Activated T-cell treated with anti-CD3 and anti-CD28 coated beads, Interleukin-2, amount 50 U/mL, for 4 hours (primary cell): ENCODE measurements around the gene FBN1. TPM values are rescaled to one million over a fixed set of nuclear protein-coding genes. Genes with fewer than 3 reads are reported as not detected.

ENCODE experiments used
- ATAC-seq, 2 donors: fragments of 200-7000 bp; cut with Tn5 transposase; one replicate each; pipeline ENCODE4 v1.10.0; 2021
- DNase-seq: peaks from one replicate; pipeline ENCODE4 v3.0.0-alpha.2; 2020
- H3K27me3 Mint-ChIP-seq: one replicate; pipeline ENCODE4 v1.8.0; 2021; ENCODE audit warnings: low read depth, mixed read lengths
- H3K36me3 Mint-ChIP-seq: one replicate; pipeline ENCODE4 v1.8.0; 2022; ENCODE audit warnings: mixed read lengths; ENCODE audit not compliant: insufficient read depth
- H3K4me1 Mint-ChIP-seq: one replicate; pipeline ENCODE4 v1.8.0; 2021; ENCODE audit warnings: low read depth, mixed read lengths
- H3K4me3 Mint-ChIP-seq: one replicate; pipeline ENCODE4 v1.8.0; 2021; ENCODE audit warnings: mild to moderate bottlenecking, moderate library complexity, mixed read lengths
- H3K9me3 Mint-ChIP-seq: one replicate; pipeline ENCODE4 v1.8.0; 2021; ENCODE audit warnings: mixed read lengths
- total RNA-seq, 3 donors: library from RNA; stranded (reverse); gene quantifications; one replicate each; pipeline ENCODE4 v1.2.1, GENCODE V29; 2021

FBN1 gene
- total RNA-seq, 3 donors from 2014 or later: 0.22 to 0.38 (median 0.24) TPM

DNA sequence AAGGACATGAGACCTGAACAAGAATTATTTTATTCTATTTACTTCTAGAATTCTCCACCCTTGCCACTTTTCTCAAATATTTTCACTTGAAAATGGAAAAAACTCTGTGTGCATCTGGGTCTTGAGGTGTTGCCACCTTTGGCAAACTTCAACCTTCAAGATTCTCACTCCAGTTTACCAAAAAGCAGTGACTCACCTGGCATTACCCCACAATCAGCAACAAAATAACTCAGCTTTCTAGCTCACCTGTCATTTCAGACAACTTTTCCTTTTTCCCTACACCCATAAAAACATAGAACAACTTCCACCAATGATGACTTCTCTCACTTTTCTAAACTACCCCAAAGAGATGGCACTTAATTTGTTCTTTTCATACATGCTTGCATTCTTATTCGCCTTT, 198.5 kb downstream of the FBN1 start:
- no peak overlapping the region for H3K4me3 Mint-ChIP-seq
- H3K27me3 Mint-ChIP-seq: no peaks in the 10 kb centered on the region
- ATAC-seq (no peak), DNase-seq (no peak)
- H3K9me3 Mint-ChIP-seq: no peaks in the 10 kb centered on the region
- H3K4me1 Mint-ChIP-seq: no peaks in the 10 kb centered on the region
- no peaks in the 10 kb centered on the region for H3K36me3 Mint-ChIP-seq

DNA sequence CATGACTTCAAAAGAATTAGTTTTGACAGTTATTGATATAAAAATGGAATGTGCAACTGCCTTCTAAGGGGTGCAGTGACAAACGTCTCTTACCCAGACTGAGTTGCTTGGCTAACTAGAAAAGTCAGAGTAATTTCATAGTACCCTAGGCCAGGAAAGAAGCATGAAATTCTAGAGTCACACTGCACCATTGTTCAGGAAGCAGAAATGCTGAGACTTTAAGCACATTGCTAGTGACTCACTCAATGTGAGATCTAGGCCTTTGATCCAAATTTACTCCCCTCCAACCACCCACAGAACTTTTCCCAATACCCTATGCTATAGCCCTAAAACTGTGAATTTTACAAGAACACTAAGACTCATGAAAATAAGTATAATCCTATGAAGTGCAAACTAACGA, 203.5 kb downstream of the FBN1 start:
- peaks cover 3% of the 10 kb centered on the region for H3K27me3 Mint-ChIP-seq
- ATAC-seq: no peak
- no peak for DNase-seq
- no peaks in the 10 kb centered on the region for H3K4me1 Mint-ChIP-seq
- H3K9me3 Mint-ChIP-seq: no peaks in the 10 kb centered on the region
- no peak overlapping the region for H3K4me3 Mint-ChIP-seq
- H3K36me3 Mint-ChIP-seq: no peaks in the 10 kb centered on the region

DNA sequence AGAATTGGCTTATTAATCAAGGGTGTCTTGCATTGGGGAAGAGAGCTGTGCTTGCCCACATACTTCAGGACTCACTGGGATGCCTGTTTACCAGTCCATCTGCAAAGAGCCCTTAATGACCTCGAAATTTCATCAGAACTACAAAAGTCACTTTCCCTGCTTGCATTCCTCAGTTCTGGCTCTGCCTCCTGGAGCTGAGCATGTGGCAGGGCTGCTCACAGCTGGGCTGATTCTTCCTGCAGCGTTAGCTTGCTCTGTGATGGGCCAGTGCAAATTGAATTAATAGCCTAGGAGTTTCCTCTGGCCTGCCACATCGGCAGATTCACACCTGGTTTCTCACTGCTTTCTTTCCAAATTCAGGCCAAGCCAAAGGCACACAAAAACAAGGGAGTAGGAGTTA, 205.4 kb downstream of the FBN1 start:
- DNase-seq (no peak), ATAC-seq (no peak)
- no peaks in the 10 kb centered on the region for H3K9me3 Mint-ChIP-seq
- H3K4me1 Mint-ChIP-seq: no peaks in the 10 kb centered on the region
- H3K36me3 Mint-ChIP-seq: no peaks in the 10 kb centered on the region
- H3K27me3 Mint-ChIP-seq: peaks cover 3% of the 10 kb centered on the region
- no peak overlapping the region for H3K4me3 Mint-ChIP-seq

DNA sequence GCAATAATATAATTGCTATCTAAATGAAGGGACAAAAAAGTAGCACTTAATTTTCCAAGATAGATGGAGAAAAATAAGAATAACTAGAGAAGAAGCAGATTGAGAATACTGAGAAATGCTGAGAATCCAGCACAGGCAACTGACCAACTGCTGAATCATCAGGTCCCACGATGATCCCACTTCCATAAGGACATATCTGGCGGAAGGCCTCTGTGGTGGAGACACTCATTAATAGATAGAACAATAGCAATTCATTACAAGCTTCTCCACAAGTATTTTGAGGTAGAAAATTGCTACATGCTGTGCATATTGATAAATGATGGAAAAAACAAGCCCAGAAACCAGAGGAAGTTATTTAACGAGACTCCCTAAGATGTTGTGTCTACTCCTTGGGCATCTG, 208.3 kb downstream of the FBN1 start:
- Mint-ChIP-seq H3K4me3 (no peak overlapping the region), H3K4me1 (no peaks in the 10 kb centered on the region), H3K9me3 (no peaks in the 10 kb centered on the region), H3K36me3 (no peaks in the 10 kb centered on the region), H3K27me3 (peaks cover 3% of the 10 kb centered on the region)
- DNase-seq (no peak), ATAC-seq (no peak)

DNA sequence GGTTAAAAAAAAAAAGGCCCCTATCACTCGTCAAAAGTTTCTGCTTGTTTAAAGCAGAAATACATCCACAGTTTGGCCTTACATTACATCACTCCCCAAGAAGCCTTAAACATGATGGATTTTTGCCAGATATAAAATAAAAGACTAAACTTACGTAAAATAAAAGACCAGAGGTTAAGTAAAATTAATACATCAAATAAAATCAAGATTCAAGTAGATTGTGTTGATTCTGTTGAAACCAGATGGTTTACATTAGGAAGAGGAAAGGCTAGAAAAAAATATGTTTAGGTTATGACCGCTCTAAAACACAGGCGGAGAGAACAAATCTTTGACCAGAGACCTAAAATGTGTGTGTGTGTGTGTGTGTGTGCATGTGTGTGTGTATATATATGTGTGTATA, 210.2 kb downstream of the FBN1 start:
- H3K27me3 Mint-ChIP-seq: peaks cover 3% of the 10 kb centered on the region
- ATAC-seq: no peak
- no peak overlapping the region for H3K4me3 Mint-ChIP-seq
- H3K9me3 Mint-ChIP-seq: no peaks in the 10 kb centered on the region
- H3K4me1 Mint-ChIP-seq: no peaks in the 10 kb centered on the region
- no peak for DNase-seq
- no peaks in the 10 kb centered on the region for H3K36me3 Mint-ChIP-seq

DNA sequence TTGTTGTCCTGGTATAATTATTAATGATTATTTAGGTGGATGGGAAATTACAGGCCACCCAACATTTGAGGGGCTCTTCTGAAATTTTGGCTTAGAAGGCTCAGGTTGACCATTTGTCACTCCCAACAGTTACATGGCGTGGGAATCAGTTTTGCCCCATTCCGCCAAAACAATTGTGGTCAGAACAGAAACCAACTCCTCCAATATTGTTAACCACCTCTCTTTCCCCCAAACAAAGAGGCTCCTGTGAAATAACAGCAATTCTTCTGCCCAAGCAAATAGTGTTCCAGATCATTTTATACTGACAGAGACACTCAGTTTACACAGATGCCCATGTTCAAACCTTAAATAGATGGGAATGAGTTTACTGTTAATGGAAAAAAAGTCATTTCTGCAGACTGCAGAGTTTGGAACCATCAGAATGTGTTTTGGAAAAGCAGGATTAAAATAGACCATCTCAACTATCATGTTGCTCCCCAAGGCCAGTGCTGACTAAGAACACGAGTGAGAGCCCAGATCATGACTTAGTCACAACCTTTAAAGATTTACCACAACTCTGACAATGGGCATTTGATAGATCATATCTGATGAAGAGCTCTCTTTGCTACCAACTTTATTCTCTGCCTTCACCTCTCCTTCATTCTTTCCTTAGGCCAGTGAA, 212.2 kb downstream of the FBN1 start:
- no peaks in the 10 kb centered on the region for H3K4me1 Mint-ChIP-seq
- peaks cover 2% of the 10 kb centered on the region for H3K27me3 Mint-ChIP-seq
- no peaks in the 10 kb centered on the region for H3K9me3 Mint-ChIP-seq
- H3K36me3 Mint-ChIP-seq: no peaks in the 10 kb centered on the region
- no peak overlapping the region for H3K4me3 Mint-ChIP-seq
- peak in 1 of 2 donors; percentile 41 for ATAC-seq
- DNase-seq: no peak

DNA sequence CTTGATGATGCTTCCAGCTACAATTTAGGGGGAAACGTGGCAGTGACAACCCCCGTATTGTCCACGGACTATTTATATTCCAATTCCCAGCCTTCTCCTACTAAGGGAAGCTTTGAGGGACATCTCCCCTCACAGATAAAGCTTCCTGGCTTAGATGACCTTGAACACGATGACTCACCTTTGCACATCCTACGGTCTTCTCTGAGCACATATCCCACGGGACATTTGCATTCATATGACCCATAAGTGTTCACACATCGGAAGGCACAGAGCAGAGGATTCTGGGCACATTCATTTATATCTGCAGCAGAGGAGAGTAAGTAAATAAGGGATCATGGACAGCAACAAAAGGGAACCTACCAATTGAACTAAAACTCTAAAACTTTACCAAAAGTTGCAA, 212.8 kb downstream of the FBN1 start:
- H3K36me3 Mint-ChIP-seq: no peaks in the 10 kb centered on the region
- H3K4me1 Mint-ChIP-seq: no peaks in the 10 kb centered on the region
- DNase-seq (no peak), ATAC-seq (no peak)
- H3K4me3 Mint-ChIP-seq: no peak overlapping the region
- no peaks in the 10 kb centered on the region for H3K9me3 Mint-ChIP-seq
- H3K27me3 Mint-ChIP-seq: no peaks in the 10 kb centered on the region

DNA sequence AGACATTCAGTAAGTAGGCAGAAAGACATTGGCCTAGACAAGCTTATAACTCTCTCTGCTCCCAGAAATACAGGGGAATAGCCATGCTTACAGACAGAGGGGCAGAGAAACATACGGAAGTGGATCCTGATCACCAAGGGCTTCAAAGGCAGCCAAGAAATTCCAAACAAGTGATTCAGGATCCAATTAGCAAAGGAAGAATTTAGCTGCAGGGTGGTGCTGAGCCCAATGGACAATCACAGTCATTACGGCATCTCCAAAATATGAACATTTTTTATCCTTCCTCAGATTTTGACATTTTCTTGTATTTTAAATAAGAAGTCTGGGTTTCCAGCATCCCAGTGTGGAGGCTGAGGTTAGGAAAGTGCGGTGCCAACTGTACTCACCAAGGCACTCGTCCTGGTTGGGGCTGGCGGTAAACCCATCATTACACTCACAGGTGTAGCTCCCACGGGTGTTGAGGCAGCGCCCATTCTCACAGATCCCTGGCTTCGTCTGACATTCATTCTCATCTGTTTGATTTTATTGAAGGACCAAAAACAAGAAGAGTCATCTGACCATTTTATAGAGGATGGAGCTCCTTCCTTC, 217.5 kb downstream of the FBN1 start:
- Mint-ChIP-seq H3K36me3 (no peaks in the 10 kb centered on the region), H3K4me1 (no peaks in the 10 kb centered on the region), H3K4me3 (no peak overlapping the region), H3K9me3 (no peaks in the 10 kb centered on the region), H3K27me3 (peaks cover 5% of the 10 kb centered on the region)
- ATAC-seq (no peak), DNase-seq (no peak)

DNA sequence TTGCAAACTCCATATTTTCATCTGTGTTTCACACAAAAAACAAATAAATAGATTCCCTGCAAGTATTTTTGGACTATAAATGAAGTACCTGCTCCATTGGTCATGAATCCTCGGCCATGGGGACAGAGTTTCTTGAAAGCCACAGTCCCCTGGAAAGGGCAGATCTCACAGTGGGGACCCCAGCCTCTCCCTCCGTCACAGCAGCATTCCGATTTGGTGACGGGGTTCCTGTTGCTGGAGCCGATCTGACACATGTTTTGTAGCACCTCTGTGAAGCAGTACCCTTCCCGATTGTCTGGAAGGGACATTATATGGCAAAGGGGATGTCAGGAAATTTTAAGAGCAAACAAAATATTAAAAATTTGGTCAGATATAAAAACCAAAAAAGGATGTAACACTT, 218.0 kb downstream of the FBN1 start:
- Mint-ChIP-seq H3K4me3 (no peak overlapping the region), H3K36me3 (no peaks in the 10 kb centered on the region), H3K4me1 (no peaks in the 10 kb centered on the region), H3K27me3 (peaks cover 5% of the 10 kb centered on the region), H3K9me3 (no peaks in the 10 kb centered on the region)
- ATAC-seq (no peak), DNase-seq (no peak)

DNA sequence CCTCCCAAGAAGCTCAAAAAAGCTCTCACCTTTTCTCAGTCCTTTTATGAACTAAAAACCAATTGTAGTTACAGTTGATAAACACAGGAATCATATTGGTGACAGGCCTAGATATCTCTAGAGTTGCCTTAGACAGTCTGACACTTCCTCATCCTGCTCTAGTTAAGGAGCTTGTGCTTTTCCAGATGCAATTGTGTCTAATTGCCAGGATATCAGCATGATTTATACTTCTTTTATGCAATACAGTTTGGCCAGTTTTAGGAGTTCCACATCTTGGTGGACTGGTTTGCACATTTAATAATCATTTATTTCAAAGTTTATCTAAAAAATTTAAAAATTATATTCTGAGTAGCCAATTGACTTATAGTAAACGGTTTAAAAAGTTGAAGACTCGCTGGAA, 218.6 kb downstream of the FBN1 start:
- no peaks in the 10 kb centered on the region for H3K4me1 Mint-ChIP-seq
- H3K27me3 Mint-ChIP-seq: peaks cover 5% of the 10 kb centered on the region
- H3K36me3 Mint-ChIP-seq: no peaks in the 10 kb centered on the region
- no peak overlapping the region for H3K4me3 Mint-ChIP-seq
- ATAC-seq: no peak
- no peaks in the 10 kb centered on the region for H3K9me3 Mint-ChIP-seq
- no peak for DNase-seq

DNA sequence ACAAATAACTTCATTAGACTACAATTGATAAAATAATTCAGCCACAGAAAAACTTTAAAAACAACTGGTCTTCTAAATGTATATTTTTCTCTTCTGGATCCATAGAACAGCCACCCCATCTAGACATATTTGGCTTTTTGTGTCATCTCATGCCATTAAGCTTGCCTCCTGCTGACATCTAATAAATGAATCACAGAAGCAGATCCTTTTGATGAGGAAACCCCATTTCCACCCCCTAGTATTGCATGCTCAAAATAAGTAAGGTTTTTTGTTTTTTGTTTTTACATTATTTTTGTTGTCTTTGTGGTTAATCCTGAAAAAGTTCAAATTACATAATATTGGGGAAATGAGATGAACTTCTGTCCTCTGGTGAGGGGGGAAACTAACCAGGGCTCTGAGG, 219.5 kb downstream of the FBN1 start:
- Mint-ChIP-seq H3K9me3 (no peaks in the 10 kb centered on the region), H3K4me3 (no peak overlapping the region), H3K36me3 (no peaks in the 10 kb centered on the region), H3K4me1 (no peaks in the 10 kb centered on the region), H3K27me3 (peaks cover 5% of the 10 kb centered on the region)
- ATAC-seq (no peak), DNase-seq (no peak)

DNA sequence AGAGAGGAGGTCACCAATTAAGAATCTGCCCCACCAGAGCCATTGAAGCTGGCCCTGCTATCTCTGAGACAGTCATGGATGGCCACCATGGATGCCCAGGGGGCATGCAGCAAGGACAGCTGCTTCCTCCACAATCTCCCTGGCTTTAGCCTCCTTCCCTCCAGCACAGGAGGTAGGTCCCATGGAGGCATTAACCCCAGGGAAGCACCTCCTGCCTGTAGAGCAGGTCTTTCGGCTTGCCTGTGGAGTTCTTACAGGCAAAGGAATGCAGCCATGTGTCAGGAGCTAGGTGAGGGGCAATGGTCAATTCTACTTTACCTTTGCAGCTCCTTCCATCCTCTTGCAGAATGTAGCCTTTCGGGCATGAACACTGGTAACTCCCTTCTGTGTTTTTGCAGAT, 220.5 kb downstream of the FBN1 start:
- H3K27me3 Mint-ChIP-seq: peaks cover 5% of the 10 kb centered on the region
- H3K36me3 Mint-ChIP-seq: no peaks in the 10 kb centered on the region
- DNase-seq: no peak
- no peaks in the 10 kb centered on the region for H3K9me3 Mint-ChIP-seq
- no peaks in the 10 kb centered on the region for H3K4me1 Mint-ChIP-seq
- no peak for ATAC-seq
- no peak overlapping the region for H3K4me3 Mint-ChIP-seq

DNA sequence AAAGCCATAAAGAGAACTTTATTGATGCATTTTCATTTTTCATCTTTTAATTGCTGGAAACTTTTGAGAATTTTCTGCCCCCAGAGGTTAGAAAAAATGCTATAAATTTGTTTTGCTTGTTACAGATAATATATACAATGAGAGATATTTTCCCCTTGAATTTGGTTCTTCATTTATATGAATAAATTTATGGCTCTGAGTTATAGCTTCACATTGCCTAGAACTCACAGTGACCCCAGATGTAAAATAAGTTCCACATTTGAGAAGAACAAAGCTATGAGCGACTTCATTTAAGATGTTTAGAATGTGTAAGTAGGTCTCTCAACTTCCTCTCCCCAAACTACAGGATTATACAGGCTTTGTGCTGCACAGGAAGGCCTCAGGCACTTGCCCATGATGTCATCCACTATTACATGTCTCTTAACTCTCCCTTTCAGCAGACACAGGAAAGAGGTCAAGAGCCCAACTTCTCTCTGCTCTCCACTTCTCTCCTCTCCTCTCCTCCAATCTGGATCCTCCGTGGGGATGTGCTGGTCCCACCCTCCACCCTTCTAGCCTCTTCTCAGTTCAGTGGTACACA, 221.5 kb downstream of the FBN1 start:
- Mint-ChIP-seq H3K36me3 (no peaks in the 10 kb centered on the region), H3K4me1 (no peaks in the 10 kb centered on the region), H3K27me3 (peaks cover 5% of the 10 kb centered on the region), H3K4me3 (no peak overlapping the region), H3K9me3 (no peaks in the 10 kb centered on the region)
- DNase-seq: no peak
- no peak for ATAC-seq

DNA sequence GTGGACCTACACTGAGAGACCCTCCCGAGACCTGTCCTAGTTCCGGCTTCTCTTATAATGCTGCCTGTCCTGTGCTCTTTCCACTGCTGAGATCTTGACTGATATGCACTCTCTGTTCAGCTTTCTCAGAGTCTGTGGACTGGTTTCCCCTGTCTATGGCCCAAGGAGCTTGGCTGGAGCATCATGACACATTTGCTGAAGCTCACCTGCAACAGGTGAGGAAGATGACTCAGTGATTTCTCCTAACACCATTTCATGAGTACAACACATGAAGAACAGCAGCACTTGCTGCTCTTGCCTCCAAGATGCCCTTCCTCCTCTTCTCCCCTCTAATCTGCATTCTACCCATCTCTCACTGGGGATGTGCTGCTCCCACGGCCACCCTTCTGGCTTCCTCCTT, 222.2 kb downstream of the FBN1 start:
- H3K36me3 Mint-ChIP-seq: no peaks in the 10 kb centered on the region
- ATAC-seq (no peak), DNase-seq (no peak)
- no peaks in the 10 kb centered on the region for H3K9me3 Mint-ChIP-seq
- H3K4me1 Mint-ChIP-seq: no peaks in the 10 kb centered on the region
- H3K27me3 Mint-ChIP-seq: peaks cover 5% of the 10 kb centered on the region
- H3K4me3 Mint-ChIP-seq: no peak overlapping the region

DNA sequence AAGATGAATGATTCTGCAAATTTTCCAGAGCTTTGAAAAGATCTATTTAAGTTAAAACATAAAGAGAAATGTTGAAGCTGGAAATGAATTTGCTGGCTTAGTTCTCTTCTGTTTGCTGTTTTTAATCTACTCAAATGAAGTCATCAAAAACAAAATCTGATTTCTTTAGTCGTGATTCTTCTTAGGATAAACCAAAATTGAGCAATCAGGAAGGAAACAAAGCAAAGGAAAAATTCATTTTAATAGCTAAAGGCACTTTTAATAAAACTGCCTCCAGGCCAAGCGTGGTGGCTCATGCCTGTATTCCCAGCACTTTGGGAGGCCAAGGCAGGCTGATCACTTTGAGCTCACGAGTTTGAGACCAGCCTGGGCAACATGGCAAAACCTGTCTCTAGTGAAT, 223.1 kb downstream of the FBN1 start:
- peaks cover 5% of the 10 kb centered on the region for H3K27me3 Mint-ChIP-seq
- H3K36me3 Mint-ChIP-seq: no peaks in the 10 kb centered on the region
- no peaks in the 10 kb centered on the region for H3K9me3 Mint-ChIP-seq
- no peak for ATAC-seq
- H3K4me3 Mint-ChIP-seq: no peak overlapping the region
- no peak for DNase-seq
- no peaks in the 10 kb centered on the region for H3K4me1 Mint-ChIP-seq
